OCI-LY1 (cell line): ENCODE results near the gene KREMEN1.
A peak's percentile ranks its signal among the peaks of the same experiment; 100 is the strongest.

ENCODE experiments used
- H2AFZ ChIP-seq: fragments of 200-600 bp; sonication (generic), shearing (Covaris generic); 2 replicates; pipeline ENCODE4 v1.6.0; 2014; ENCODE audit warnings: antibody characterized with exemption, mild to moderate bottlenecking, low read length
- H3F3A ChIP-seq: fragments of 200-600 bp; sonication (generic), shearing (Covaris generic); 2 replicates; pipeline ENCODE4 v1.6.0; 2014; ENCODE audit warnings: mild to moderate bottlenecking, antibody characterized with exemption, low read length, moderate library complexity; ENCODE audit not compliant: insufficient read depth
- H3K27ac ChIP-seq: fragments of 200-600 bp; sonication (generic); 2 replicates; pipeline ENCODE4 v1.5.1; 2014; ENCODE audit warnings: low read length, mixed run types, mild to moderate bottlenecking, low read depth; ENCODE audit not compliant: poor library complexity, severe bottlenecking
- H3K27me3 ChIP-seq: fragments of 200-600 bp; sonication (generic); 2 replicates; pipeline ENCODE4 v1.6.0; 2014; ENCODE audit warnings: antibody characterized with exemption, mild to moderate bottlenecking, low read length, moderate library complexity; ENCODE audit not compliant: insufficient read depth
- H3K36me3 ChIP-seq: fragments of 200-600 bp; sonication (generic); 2 replicates; pipeline ENCODE4 v1.6.1; 2014; ENCODE audit warnings: mild to moderate bottlenecking, antibody characterized with exemption, low read length, moderate library complexity, mixed read lengths; ENCODE audit not compliant: insufficient read depth
- H3K4me1 ChIP-seq: fragments of 200-600 bp; sonication (generic); 2 replicates; pipeline ENCODE4 v1.5.1; 2014; ENCODE audit warnings: mild to moderate bottlenecking, low read length, moderate library complexity; ENCODE audit not compliant: insufficient read depth, severe bottlenecking
- H3K4me2 ChIP-seq: fragments of 200-600 bp; sonication (generic), shearing (Covaris generic); 2 replicates; pipeline ENCODE4 v1.6.1; 2014; ENCODE audit warnings: low read length
- H3K4me3 ChIP-seq: fragments of 200-600 bp; sonication (generic); 2 replicates; pipeline ENCODE4 v1.5.1; 2014; ENCODE audit warnings: low read length, low read depth, mild to moderate bottlenecking, mixed read lengths; ENCODE audit not compliant: poor library complexity, severe bottlenecking
- H3K79me2 ChIP-seq: fragments of 200-600 bp; shearing (Covaris generic); 2 replicates; pipeline ENCODE4 v1.6.1; 2016; ENCODE audit warnings: mixed run types, low read length, mixed read lengths; ENCODE audit not compliant: insufficient read depth
- H3K9ac ChIP-seq: fragments of 200-600 bp; sonication (generic), shearing (Covaris generic); 2 replicates; pipeline ENCODE4 v1.6.1; 2014; ENCODE audit warnings: mild to moderate bottlenecking, low read length, mixed read lengths
- H3K9me2 ChIP-seq: fragments of 200-600 bp; sonication (generic), shearing (Covaris generic); 2 replicates; pipeline ENCODE4 v1.6.1; 2014; ENCODE audit warnings: low read depth, mild to moderate bottlenecking, low read length, mixed read lengths
- H3K9me3 ChIP-seq: fragments of 200-600 bp; shearing (Covaris generic); 2 replicates; pipeline ENCODE4 v1.6.1; 2014; ENCODE audit warnings: low read length, mixed read lengths
- H4K20me1 ChIP-seq: fragments of 200-600 bp; sonication (generic), shearing (Covaris generic); 2 replicates; pipeline ENCODE4 v1.6.0; 2016; ENCODE audit warnings: mild to moderate bottlenecking, low read length; ENCODE audit not compliant: insufficient read depth
- CTCF ChIP-seq: fragments of 200-600 bp; sonication (generic), shearing (Covaris generic); IDR thresholded peaks from 2 replicates; pipeline ENCODE4 v1.5.1; 2017; ENCODE audit warnings: mild to moderate bottlenecking, antibody characterized with exemption, low read length, moderate library complexity, mixed read lengths
- EZH2 ChIP-seq: fragments of 200-600 bp; sonication (generic), shearing (Covaris generic); IDR thresholded peaks from 2 replicates; pipeline ENCODE4 v1.8.0; 2017; ENCODE audit warnings: borderline replicate concordance, mixed run types, mild to moderate bottlenecking, antibody characterized with exemption, low read length, moderate library complexity, mixed read lengths

KREMEN1 gene

GRCh38 chr22:29072979-29073617 lies at the start of gene KREMEN1:
Gene KREMEN1 (plus strand): TSS chr22:29073035. CDS start chr22:29073131, 96 bp downstream.
- no peak within 1 kb of the TSS for H3K27ac ChIP-seq
- H3K4me1 ChIP-seq, result peaks cover 19% of the 10 kb centered on the region
- H3K36me3 ChIP-seq, result no peaks in the 10 kb centered on the region
- H2AFZ ChIP-seq, result no peak within 1 kb of the TSS
- H3F3A ChIP-seq, result no peaks in the 10 kb centered on the region
- H3K9ac ChIP-seq, result no peak within 1 kb of the TSS
- H3K79me2 ChIP-seq, result no peaks in the 10 kb centered on the region
- TF ChIP-seq EZH2 (no peak), CTCF (no peak)
- peak within 1 kb of the TSS; percentile 44 for H3K4me2 ChIP-seq
- H4K20me1 ChIP-seq, result no peaks in the 10 kb centered on the region
- H3K9me3 ChIP-seq, result no peaks in the 10 kb centered on the region
- H3K9me2 ChIP-seq, result no peaks in the 10 kb centered on the region
- H3K27me3 ChIP-seq, result no peaks in the 10 kb centered on the region; the same call in 1 of the 2 replicates
- peak within 1 kb of the TSS; percentile 45 for H3K4me3 ChIP-seq

GRCh38 chr22:29023172-29023796 lies 49.6 kb upstream of the KREMEN1 start:
- Histone ChIP-seq H3K36me3 (no peaks in the 10 kb centered on the region), H3K4me3 (no peak overlapping the region), H3K27ac (no peak overlapping the region), H3K9me2 (no peaks in the 10 kb centered on the region), H3K4me1 (no peaks in the 10 kb centered on the region), H2AFZ (no peak overlapping the region), H3K9me3 (no peaks in the 10 kb centered on the region), H3F3A (no peaks in the 10 kb centered on the region), H3K9ac (no peak overlapping the region), H3K4me2 (no peak overlapping the region), H3K27me3 (no peaks in the 10 kb centered on the region), H4K20me1 (no peaks in the 10 kb centered on the region), H3K79me2 (no peaks in the 10 kb centered on the region)
- TF ChIP-seq EZH2 (no peak), CTCF (no peak)

- Histone ChIP-seq H3K27me3 (no peaks in the 10 kb centered on the region), H3K36me3 (no peaks in the 10 kb centered on the region), H3F3A (no peaks in the 10 kb centered on the region), H3K4me2 (no peak overlapping the region), H3K9ac (no peak overlapping the region), H3K9me2 (no peaks in the 10 kb centered on the region), H3K27ac (no peak overlapping the region), H2AFZ (no peak overlapping the region), H3K4me3 (no peak overlapping the region), H3K9me3 (no peaks in the 10 kb centered on the region), H3K79me2 (no peaks in the 10 kb centered on the region), H3K4me1 (no peaks in the 10 kb centered on the region), H4K20me1 (no peaks in the 10 kb centered on the region)
- TF ChIP-seq EZH2, result no peak
- TF ChIP-seq CTCF, result no peak
Measured at GRCh38 chr22:29026579-29026978, 46.3 kb upstream of the KREMEN1 start.
